ENCODE results near the gene ZNF629. TPM values are rescaled to one million over a fixed set of nuclear protein-coding genes. Genes with fewer than 3 reads are reported as not detected.
A peak's percentile ranks its signal among the peaks of the same experiment; 100 is the strongest.

Gene ZNF629
- total RNA-seq, 1 experiment from 2014 or later: 18.4 TPM

DNA sequence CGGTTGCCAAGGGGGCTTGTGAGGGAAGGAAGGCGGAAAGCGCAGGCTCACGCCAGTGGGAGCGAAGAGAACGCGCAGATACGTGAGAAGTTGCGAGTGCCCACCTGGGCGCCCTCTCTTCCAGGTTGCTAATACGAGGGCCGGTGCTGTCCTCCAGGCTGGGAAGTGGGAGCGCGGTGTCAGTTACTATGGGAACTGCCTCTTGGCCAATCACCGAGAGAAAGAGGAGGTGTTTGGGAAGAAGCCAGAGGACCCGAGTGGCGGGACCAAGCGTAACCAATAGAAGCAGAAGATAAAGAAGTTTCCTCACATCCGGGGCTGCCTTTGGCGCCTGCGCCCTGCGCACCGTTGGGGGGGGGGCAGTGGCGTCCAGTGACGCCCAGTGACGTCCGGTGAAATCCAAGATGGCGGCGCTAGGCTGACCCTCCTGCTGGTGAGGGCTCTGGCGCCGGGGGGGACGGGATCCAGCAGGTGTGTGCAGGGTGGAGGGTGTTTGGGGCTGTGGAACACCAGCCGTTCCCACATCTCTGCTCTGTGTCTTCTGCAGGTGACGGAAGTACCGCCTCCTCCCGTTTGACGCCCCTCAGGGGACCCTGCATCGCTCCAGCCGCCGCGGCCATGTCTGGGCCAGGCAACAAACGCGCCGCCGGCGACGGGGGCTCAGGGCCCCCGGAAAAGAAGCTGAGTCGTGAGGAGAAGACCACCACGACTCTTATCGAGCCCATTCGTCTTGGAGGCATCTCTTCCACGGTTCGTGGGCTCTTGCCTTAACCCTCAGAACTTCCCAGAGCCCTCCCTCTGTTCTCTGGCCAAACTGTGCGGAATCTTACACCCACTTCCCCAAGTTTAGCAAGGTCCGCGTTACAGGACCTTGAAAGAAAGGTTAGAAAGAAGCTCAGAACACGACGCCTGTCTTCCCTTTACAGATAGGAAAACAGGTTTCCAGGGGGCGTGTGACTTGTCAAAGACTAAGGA, 24.8 kb downstream of the ZNF629 start, which contains the start of the genes CFAP119 and RNF40:
CFAP119 (minus strand) TSS at position 135 of the 975 bp plus-strand sequence. CDS start 314 bp downstream, outside the sequence.
RNF40 (plus strand) TSS at position 395 of the 975 bp plus-strand sequence; CDS start at position 619, 224 bp downstream.
- TSS peak; percentile 56 for BruUV-seq (replicated peaks)
- Histone ChIP-seq H3K27ac (ENCODE audit: low read depth, low read length) (peak within 1 kb of the TSS; percentile 75), H3K27me3 (ENCODE audit: insufficient read depth, low read length) (no peaks in the 10 kb centered on the region), H3K4me2 (ENCODE audit: low read length) (peak within 1 kb of the TSS; percentile 91), H2AFZ (ENCODE audit: low read depth, low read length, poor library complexity, severe bottlenecking) (no peak within 1 kb of the TSS), H3K9me2 (ENCODE audit: insufficient read depth) (no peaks in the 10 kb centered on the region), H3K4me1 (ENCODE audit: control insufficient read depth in 1 of 2, insufficient read depth in 2 of 2, low read length in 2 of 2) (peaks cover 14 to 24% of the 10 kb centered on the region in 2 experiments; a peak in 3 of 4 replicates), H3K9ac (ENCODE audit: low read length) (peak within 1 kb of the TSS; percentile 82), H3K36me3 (ENCODE audit: control insufficient read depth in 1 of 2, insufficient read depth in 2 of 2, low read length in 2 of 2) (peaks cover 34 to 39% of the 10 kb centered on the region in 2 experiments), H4K20me1 (ENCODE audit: insufficient read depth) (no peaks in the 10 kb centered on the region), H3K79me2 (ENCODE audit: insufficient read depth, low read length) (peaks cover 36% of the 10 kb centered on the region), H3K9me3 (ENCODE audit: control insufficient read depth in 1 of 2, insufficient read depth in 1 of 2, low read depth in 1 of 2, low read length in 2 of 2) (no peaks in the 10 kb centered on the region), H3K4me3 (replicated peaks in 1 of 2; ENCODE audit: low read depth in 1 of 2, low read length in 2 of 2) (peak within 1 kb of the TSS; percentile 86 to 95)
- ChIA-PET RAD21 (ENCODE audit: low non-redundant PET in 1 of 2, low total read pairs in 2 of 2, uncharacterized antibody in 2 of 2, unreplicated experiment in 2 of 2) (no interaction called here), CTCF (no interaction called here), POLR2A (no interaction called here)
- DNase-seq (ENCODE audit: low read depth, low spot score) (peak; percentile 96), ATAC-seq (peak; percentile 85)
- intact Hi-C loops (cut with micrococcal nuclease): no loop called here
- TF ChIP-seq EZH2phosphoT487 (IDR thresholded peaks at IDR 0.05; ENCODE audit: borderline replicate concordance) (no peak), ZNF274 (IDR thresholded peaks at IDR 0.05; ENCODE audit: low read depth, low read length) (no peak), CBX3 (IDR thresholded peaks at IDR 0.05; ENCODE audit: low read depth) (no peak), RAD21 (IDR thresholded peaks at IDR 0.05; ENCODE audit: low read depth) (no peak), POLR2AphosphoS5 (IDR thresholded peaks at IDR 0.05; ENCODE audit: low read depth, low read length) (peak; percentile 90), JUND (IDR thresholded peaks at IDR 0.05) (no peak), EZH2 (IDR thresholded peaks at IDR 0.05) (no peak), SP1 (IDR thresholded peaks at IDR 0.05; ENCODE audit: low read depth) (no peak), ELF1 (IDR thresholded peaks at IDR 0.05; ENCODE audit: borderline replicate concordance, low read depth) (no peak), ATF3 (IDR thresholded peaks at IDR 0.05) (no peak), SRF (IDR thresholded peaks at IDR 0.05; ENCODE audit: low read depth) (no peak), TCF7L2 (IDR thresholded peaks at IDR 0.05; ENCODE audit: borderline replicate concordance, extremely low read depth, insufficient read depth, insufficient read length) (peak; percentile 42), CEBPB (IDR thresholded peaks at IDR 0.05; ENCODE audit: low read depth) (no peak), EGR1 (IDR thresholded peaks at IDR 0.05; ENCODE audit: low read depth) (no peak), CTCF (IDR thresholded peaks at IDR 0.05 in 2 of 3, conservative IDR thresholded peaks at IDR 0.05 in 1 of 3; ENCODE audit: borderline replicate concordance in 1 of 3, insufficient read depth in 1 of 3, low read depth in 2 of 3, low read length in 2 of 3) (no peak), REST (IDR thresholded peaks at IDR 0.05; ENCODE audit: low read depth) (no peak), POLR2A (IDR thresholded peaks at IDR 0.05; ENCODE audit: borderline replicate concordance, extremely low read depth, insufficient read depth, insufficient read length) (peak; percentile 56)
- TF ChIP-seq, protein P1, sequence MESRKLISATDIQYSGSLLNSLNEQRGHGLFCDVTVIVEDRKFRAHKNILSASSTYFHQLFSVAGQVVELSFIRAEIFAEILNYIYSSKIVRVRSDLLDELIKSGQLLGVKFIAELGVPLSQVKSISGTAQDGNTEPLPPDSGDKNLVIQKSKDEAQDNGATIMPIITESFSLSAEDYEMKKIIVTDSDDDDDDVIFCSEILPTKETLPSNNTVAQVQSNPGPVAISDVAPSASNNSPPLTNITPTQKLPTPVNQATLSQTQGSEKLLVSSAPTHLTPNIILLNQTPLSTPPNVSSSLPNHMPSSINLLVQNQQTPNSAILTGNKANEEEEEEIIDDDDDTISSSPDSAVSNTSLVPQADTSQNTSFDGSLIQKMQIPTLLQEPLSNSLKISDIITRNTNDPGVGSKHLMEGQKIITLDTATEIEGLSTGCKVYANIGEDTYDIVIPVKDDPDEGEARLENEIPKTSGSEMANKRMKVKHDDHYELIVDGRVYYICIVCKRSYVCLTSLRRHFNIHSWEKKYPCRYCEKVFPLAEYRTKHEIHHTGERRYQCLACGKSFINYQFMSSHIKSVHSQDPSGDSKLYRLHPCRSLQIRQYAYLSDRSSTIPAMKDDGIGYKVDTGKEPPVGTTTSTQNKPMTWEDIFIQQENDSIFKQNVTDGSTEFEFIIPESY (IDR thresholded peaks at IDR 0.05; ENCODE audit: extremely low read depth, insufficient replicate concordance, low read length): no peak
- TF ChIP-seq, protein P2, sequence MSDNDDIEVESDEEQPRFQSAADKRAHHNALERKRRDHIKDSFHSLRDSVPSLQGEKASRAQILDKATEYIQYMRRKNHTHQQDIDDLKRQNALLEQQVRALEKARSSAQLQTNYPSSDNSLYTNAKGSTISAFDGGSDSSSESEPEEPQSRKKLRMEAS (IDR thresholded peaks at IDR 0.05): no peak
